BLaER1 (cell line): ENCODE measurements around the gene PAOX.

Experiments used
- H3K27ac ChIP-seq: shearing (Covaris generic); formaldehyde crosslinking; 2 replicates; pipeline ENCODE4 v1.8.1; 2022
- H3K27me3 ChIP-seq: shearing (Covaris generic); formaldehyde crosslinking; 2 replicates; pipeline ENCODE4 v1.8.1; 2022
- H3K36me3 ChIP-seq: shearing (Covaris generic); formaldehyde crosslinking; 2 replicates; pipeline ENCODE4 v1.8.1; 2022
- H3K4me1 ChIP-seq: shearing (Covaris generic); formaldehyde crosslinking; 2 replicates; pipeline ENCODE4 v1.8.1; 2022
- H3K4me2 ChIP-seq: shearing (Covaris generic); formaldehyde crosslinking; 2 replicates; pipeline ENCODE4 v1.8.1; 2022
- H3K4me3 ChIP-seq: shearing (Covaris generic); formaldehyde crosslinking; 2 replicates; pipeline ENCODE4 v1.8.1; 2022
- H3K9ac ChIP-seq: shearing (Covaris generic); formaldehyde crosslinking; 2 replicates; pipeline ENCODE4 v1.8.1; 2022
- H3K9me3 ChIP-seq: shearing (Covaris generic); formaldehyde crosslinking; 2 replicates; pipeline ENCODE4 v1.8.1; 2022
- H4K20me1 ChIP-seq: shearing (Covaris generic); formaldehyde crosslinking; 2 replicates; pipeline ENCODE4 v1.8.1; 2022
- Cebpa-rat ChIP-seq: shearing (Covaris generic); IDR thresholded peaks from 2 replicates; pipeline ENCODE4 v1.8.1; 2022

PAOX gene

DNA sequence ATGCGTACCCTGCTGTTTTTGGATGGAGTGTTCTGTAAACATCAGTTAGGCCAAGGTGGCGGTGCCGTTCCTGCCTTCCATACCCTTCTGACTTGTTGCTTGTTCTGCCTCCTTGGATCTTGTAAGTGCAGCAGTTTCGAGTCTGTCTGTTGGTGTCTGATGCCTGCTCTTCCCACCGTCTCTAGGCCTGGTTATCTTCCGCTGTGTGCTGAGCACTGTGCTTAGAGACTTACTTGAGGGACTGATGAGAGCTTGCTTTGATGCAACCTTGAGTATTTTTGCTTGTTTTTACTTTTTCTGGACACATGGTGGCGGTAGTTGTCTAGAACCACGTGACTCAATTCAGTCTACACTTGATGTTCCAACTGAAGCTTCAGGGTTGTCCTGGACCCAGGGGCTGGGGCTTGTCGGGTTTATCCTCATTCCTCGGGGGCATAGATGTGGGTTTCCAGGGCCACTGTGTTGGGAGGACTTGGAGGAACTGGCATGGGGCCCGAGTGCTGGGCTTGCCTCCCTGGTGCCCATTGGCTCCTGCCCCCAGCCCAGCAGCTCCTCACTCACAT, 59.7 kb downstream of the PAOX start:
- H3K36me3 ChIP-seq = no peaks in the 10 kb centered on the region
- no peaks in the 10 kb centered on the region for H3K9me3 ChIP-seq
- peaks cover 11% of the 10 kb centered on the region for H3K4me1 ChIP-seq
- no peak overlapping the region for H3K27ac ChIP-seq
- no peak overlapping the region for H3K4me3 ChIP-seq
- H3K4me2 ChIP-seq = no peak overlapping the region
- TF ChIP-seq Cebpa-rat = no peak
- H3K27me3 ChIP-seq = no peaks in the 10 kb centered on the region
- no peak overlapping the region for H3K9ac ChIP-seq
- H4K20me1 ChIP-seq = no peaks in the 10 kb centered on the region

DNA sequence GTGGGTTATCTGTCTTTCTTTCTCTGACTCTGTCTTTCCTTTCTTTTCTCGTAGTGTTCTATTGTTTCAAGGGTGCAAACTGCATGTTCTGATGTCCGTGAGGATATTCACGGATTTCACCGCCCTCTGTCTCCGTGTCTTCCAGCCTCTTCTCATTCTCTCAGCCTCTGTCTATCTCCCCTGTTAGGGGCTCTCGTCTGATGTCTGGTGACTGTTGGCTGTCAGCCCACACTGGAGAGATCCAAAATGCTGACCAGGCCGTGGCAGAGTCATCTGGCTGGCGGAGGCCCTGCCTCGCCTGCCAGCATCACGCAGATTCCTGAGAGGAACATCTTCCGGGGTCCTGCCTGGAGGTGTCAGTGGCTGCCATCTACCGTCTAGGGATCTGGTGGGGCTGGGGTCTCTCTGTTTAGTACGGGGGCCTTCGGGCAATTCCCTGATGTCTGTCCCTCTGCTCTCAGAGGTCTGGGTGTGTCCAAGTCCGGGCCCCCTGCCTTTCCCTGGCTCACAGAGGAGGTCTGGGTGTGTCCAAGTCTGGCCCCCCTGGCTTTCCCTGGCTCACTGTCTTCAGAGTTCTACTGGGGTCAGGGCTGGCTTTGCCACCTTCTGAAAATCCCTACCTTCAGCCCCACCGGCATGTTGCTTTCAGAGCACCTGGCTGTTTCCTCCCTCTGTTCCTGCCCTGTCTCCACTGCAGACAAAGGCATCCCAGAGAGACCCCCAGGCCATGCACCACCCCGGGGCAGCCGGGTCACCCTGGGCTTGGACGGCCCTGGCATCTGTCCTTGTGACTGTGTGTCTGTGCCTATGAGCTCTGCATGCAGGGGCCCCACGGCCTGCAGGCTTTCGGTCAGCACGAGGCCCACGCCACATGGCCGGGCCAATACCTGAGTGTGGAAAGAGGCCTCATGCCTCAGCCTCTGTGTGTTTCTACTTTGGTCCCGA, 60.7 kb downstream of the PAOX start:
- H3K4me2 ChIP-seq = no peak overlapping the region
- no peak overlapping the region for H3K4me3 ChIP-seq
- no peaks in the 10 kb centered on the region for H3K27me3 ChIP-seq
- no peaks in the 10 kb centered on the region for H3K36me3 ChIP-seq
- H4K20me1 ChIP-seq = no peaks in the 10 kb centered on the region
- peaks cover 7% of the 10 kb centered on the region for H3K9me3 ChIP-seq
- TF ChIP-seq Cebpa-rat = no peak
- H3K4me1 ChIP-seq = peaks cover 11% of the 10 kb centered on the region
- H3K27ac ChIP-seq = no peak overlapping the region
- H3K9ac ChIP-seq = no peak overlapping the region

DNA sequence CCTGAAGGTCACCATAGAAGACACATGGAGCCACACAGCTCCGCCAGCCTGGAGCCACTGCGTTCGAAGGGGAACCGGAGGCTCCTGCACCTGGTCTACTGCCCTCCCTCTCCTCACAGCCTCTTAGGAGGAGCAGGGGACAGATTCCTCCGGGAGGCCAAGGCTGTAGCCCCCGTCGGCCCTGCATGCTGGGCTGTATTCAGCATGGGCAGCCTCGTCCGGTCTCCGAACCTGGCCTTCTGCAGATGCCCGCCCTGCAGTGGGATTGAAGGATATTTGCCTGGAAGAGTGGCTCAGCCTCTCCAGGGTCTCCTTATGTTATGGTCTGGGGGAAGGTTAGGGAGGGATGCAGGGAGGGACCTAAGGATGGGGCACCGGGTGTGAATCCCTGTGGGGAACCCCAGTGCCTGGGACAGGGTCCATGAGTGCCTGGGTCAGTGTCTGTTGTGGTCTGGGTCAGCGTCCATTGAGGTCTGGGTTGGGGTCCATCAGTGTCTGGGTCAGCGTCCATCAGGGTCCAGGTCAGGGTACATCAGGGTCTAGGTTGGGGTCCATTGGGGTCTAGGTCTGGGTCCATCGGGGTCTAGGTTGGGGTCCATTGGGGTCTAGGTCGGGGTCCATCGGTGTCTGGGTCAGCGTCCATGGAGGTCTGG, 61.7 kb downstream of the PAOX start:
- H3K9ac ChIP-seq = no peak overlapping the region
- no peak overlapping the region for H3K4me2 ChIP-seq
- TF ChIP-seq Cebpa-rat = no peak
- H3K9me3 ChIP-seq = peaks cover 16% of the 10 kb centered on the region
- H3K27me3 ChIP-seq = no peaks in the 10 kb centered on the region
- H3K4me1 ChIP-seq = peaks cover 11% of the 10 kb centered on the region
- no peak overlapping the region for H3K27ac ChIP-seq
- H4K20me1 ChIP-seq = no peaks in the 10 kb centered on the region
- H3K4me3 ChIP-seq = no peak overlapping the region
- no peaks in the 10 kb centered on the region; the same call in 1 of the 2 replicates for H3K36me3 ChIP-seq
